Effector memory CD4-positive, alpha-beta T cell (primary cell): ENCODE measurements around the gene NEK6.

ENCODE experiments used
- DNase-seq, 3 donors: peaks; one replicate each; pipeline ENCODE4 v3.0.0-alpha.2; 2020
- H3K27ac ChIP-seq: 2 replicates; pipeline ENCODE4 v1.7.0; 2013; ENCODE audit warnings: mild to moderate bottlenecking, low read length, moderate library complexity; ENCODE audit not compliant: insufficient read depth, poor library complexity, severe bottlenecking
- H3K27me3 ChIP-seq: replicated peaks from 2 replicates; pipeline ENCODE4 v1.7.0; 2013; ENCODE audit warnings: mild to moderate bottlenecking, low read length; ENCODE audit not compliant: insufficient read depth, control insufficient read depth, poor library complexity, severe bottlenecking
- H3K36me3 ChIP-seq: 2 replicates; pipeline ENCODE4 v1.7.0; 2013; ENCODE audit warnings: mild to moderate bottlenecking, low read length, moderate library complexity; ENCODE audit not compliant: control insufficient read depth, insufficient read depth
- H3K4me1 ChIP-seq: 2 replicates; pipeline ENCODE4 v1.7.0; 2013; ENCODE audit warnings: low read length, mild to moderate bottlenecking; ENCODE audit not compliant: control insufficient read depth, insufficient read depth, poor library complexity, severe bottlenecking
- H3K4me3 ChIP-seq: 2 replicates; pipeline ENCODE4 v1.7.0; 2013; ENCODE audit warnings: low read length, low read depth, mild to moderate bottlenecking; ENCODE audit not compliant: insufficient read depth, poor library complexity, severe bottlenecking
- H3K9me3 ChIP-seq: 2 replicates; pipeline ENCODE4 v1.7.0; 2013; ENCODE audit warnings: mild to moderate bottlenecking, low read length, moderate library complexity; ENCODE audit not compliant: control insufficient read depth

The NEK6 gene

DNA sequence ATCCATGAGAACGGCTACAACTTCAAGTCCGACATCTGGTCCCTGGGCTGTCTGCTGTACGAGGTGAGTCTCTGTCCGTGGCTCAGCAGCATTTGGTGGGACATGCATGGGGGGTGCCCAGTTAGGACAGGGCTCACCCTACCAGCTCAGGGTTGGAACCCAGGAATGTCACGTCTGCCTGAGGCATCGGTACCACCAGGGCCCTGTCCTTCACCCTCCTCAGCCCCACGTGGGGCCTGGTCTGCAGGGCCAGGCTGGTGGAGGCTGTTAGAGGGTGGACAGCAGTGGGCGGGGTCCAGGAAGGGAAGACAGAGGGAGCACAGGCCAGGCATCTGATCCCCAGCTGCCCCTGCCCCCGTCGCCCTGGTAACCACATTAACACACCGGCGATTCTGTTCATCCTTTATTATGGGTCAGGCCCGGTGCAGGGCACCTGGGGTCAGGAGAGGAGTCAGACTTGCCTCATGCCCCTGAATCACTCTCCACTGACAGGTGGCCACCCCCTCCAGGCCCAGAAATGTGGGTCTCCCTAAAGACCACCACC, 81.9 kb downstream of the NEK6 start:
- Histone ChIP-seq H3K36me3 (no peaks in the 10 kb centered on the region), H3K27ac (no peak overlapping the region), H3K4me3 (no peak overlapping the region), H3K9me3 (no peaks in the 10 kb centered on the region), H3K27me3 (no peaks in the 10 kb centered on the region), H3K4me1 (no peaks in the 10 kb centered on the region)
- no peak for DNase-seq

DNA sequence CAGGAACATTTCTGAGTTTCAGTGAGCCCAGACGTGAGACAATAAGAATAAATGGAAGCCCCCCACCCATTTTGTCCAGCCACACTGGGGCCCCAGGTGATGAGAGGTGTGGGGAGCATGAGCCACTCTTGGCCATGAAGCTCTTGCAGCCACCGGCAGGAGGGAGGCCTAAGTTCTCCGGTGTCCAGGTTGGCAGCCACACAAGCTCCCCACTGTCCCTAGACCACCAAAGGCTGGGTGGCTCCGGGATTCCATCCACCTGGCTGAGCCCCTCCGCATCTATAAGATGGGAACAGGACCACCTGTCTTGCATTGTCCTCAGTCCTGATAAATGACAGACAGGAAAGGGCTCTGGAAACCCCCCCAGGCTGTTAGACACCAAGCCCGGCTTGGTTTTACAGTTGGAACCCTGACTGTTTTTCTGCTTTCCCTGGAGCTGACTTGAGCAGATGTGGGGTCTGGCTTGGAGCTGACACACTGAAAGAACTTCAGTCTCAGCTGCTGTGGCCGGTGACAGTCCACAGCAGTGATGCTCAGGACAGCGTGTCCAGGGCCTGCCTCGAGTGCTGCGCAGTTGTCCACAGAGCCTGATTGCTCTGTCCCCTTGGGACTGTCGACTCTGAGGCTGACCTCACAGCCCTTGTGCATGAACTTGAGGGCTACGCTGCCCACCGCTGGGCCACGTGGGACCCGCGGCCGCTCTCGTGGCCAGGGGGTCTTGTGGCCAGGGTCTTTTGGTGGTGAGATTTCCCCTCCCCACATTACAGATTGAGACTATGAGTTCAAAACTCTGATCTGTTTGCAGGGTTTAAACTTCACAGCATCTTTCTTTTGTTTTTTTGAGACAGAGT, 82.7 kb downstream of the NEK6 start:
- Histone ChIP-seq H3K36me3 (no peaks in the 10 kb centered on the region), H3K27me3 (no peaks in the 10 kb centered on the region), H3K4me1 (no peaks in the 10 kb centered on the region), H3K4me3 (no peak overlapping the region), H3K27ac (no peak overlapping the region), H3K9me3 (no peaks in the 10 kb centered on the region)
- no peak for DNase-seq

DNA sequence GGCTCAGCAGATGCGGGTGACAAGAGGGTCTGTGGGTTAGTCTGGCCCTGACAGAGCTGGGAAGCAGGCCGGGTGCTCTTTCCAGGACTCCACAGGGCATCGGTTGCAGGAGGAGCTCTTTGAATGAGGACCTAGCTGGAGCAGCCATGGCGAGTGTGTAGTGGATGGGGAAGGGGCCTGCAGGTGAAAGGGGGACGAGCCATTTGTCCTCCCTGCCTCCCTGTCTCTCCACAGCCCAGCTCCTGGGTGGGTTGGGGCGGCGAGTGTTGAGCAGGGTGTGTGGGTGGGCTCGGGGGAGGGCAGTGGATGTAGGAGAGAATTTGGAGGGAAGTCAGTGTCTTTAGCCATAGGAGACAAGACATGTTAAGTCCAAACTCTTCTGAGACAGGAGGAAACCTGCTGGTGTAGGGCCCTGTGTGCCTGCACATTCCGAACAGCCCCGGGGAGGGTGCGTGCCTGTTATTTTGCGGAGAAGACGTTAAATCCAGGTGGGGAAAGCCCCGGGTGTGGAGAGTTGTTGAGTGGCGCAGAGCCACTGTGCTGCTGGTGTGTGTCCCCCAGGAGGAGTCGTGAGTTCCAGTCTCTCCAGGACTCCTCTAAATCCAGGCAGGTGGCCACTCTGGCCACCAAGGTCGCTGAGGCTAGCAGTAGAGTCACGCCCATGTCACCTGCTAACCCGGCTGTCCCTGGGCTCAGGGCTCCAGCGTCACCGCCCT, 83.9 kb downstream of the NEK6 start:
- H3K27ac ChIP-seq = no peak overlapping the region
- no peaks in the 10 kb centered on the region for H3K9me3 ChIP-seq
- no peaks in the 10 kb centered on the region for H3K4me1 ChIP-seq
- no peak overlapping the region for H3K4me3 ChIP-seq
- H3K27me3 ChIP-seq = no peaks in the 10 kb centered on the region
- no peak for DNase-seq
- peaks cover 3% of the 10 kb centered on the region for H3K36me3 ChIP-seq

DNA sequence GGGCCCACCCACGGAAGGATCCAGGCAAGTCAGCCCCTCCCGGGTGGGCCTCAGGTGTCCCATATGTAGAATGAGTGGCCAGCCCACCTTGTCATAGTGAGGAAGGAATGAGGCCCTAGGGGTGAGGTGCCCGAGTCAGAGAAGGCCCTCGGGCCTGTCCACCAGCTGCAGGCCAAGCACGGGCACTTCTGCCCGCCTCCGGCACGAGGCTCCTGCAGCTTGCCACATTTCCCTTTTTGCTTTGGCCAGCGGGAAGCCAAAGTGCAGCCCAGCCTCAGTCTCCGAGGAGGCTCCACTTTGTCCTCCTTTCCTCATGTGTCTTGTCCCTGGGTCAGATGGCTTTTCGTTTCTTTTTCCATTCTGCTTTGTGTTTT, 84.6 kb downstream of the NEK6 start:
- DNase-seq = no peak
- Histone ChIP-seq H3K9me3 (no peaks in the 10 kb centered on the region), H3K27me3 (no peaks in the 10 kb centered on the region), H3K4me3 (no peak overlapping the region), H3K36me3 (peaks cover 3% of the 10 kb centered on the region), H3K4me1 (no peaks in the 10 kb centered on the region), H3K27ac (no peak overlapping the region)

DNA sequence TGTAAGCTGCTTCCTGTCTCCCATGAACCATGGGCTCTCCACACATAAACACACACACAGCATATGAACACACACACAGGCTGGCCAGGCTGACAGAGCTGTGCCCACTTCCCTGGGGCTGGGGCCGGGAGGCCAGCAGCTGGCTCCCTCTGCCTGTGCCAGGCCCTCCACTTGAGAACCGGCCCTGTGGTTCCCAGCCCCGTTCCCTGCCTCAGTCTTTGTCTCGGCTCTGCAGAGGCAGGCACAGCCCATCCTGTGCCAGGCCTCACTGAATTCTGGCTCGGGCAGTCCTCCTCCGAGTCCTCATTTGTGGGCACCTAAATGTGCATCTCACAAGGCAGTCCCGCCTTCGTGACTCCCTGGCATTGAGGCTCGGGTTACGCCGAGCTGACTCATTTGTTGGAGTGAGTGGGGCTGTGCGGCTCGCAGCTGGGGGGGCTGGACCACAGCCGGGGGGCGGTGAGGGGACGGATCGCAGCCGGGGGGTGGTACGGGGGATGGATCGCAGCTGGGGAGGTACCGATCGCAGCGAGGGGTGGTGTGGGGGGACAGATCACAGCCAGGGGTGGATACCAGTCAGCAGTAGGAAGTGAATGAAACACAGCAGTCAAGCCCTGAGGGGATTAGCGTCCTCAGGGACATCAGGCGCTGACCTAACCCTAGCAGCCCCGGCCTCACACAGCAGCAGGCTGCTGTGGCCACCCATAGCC, 85.2 kb downstream of the NEK6 start:
- Histone ChIP-seq H3K27me3 (no peaks in the 10 kb centered on the region), H3K36me3 (peaks cover 7% of the 10 kb centered on the region), H3K4me1 (no peaks in the 10 kb centered on the region), H3K4me3 (no peak overlapping the region), H3K27ac (no peak overlapping the region), H3K9me3 (no peaks in the 10 kb centered on the region)
- DNase-seq = no peak

DNA sequence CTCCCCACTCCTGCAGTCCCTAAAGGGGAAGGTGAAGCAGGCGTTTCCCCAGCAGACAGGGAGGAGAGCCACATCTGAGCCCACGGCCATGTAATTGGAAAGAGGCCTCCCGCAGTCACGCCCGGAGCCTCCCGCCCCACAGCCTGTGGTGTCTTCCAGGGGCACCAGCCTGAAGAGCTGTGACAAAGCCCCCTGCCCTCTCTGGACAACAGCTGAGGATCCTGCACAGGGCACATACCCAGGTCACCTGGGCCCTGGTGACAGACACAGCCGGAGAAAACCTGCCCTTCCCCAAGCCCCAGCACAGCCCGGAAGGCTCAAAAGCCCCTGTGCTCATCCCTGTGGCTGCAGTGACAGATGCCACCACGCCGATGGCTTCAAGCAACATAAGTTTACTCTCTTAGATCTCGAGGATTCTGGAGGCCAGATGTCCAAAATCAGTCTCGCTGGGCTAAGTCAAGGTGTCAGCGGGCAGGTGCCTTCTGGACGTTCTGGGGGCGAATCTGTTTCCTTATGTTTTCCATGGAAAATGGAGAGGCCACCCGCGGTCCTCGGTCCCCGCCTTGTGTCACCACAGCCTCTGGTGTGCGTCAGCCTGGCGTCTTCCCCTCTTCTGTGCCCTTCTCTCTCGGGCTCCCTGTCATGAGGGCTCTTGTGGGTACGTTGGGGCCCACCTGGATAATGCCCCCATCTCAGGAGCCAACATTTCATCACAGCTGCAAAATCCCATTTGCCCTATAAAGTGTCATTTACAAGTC, 86.0 kb downstream of the NEK6 start:
- no peak overlapping the region for H3K4me3 ChIP-seq

DNA sequence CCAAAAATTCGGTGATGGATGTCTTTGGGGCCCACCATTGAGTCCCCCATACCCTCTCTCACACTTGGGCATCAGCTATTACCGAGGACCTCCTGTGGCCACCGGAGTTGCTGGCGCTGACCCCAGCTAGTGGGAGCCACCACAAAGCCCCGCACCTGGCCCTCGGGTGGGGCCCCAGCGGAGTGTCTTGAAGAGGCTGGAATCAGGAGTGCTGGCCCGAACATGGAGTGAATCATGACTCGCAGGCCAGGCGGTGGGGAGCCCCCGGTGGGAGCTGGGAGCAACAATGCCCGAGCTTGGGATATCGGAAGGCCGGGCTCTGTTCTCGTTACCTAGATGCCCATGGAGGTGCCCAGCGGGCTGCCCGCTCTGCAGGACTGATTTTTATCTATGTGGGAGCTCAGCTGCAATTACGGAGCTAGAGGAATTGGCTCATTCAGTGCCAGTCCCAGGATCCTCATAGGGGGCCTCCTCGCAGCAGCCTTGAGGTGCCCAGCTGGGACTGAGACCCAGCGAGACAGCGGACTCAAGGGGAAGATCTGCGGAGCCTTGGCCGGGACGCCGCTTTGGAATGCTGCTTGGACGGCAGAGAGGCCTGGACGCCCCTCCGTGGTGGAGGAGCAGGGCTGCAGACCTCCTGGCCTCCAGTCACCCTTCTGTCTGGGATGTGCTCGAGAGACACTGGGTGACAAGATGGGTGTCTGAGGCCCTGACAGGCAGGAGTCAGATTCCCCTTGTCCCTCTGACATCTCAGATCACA, 86.7 kb downstream of the NEK6 start:
- Histone ChIP-seq H3K9me3 (no peaks in the 10 kb centered on the region), H3K4me3 (no peak overlapping the region), H3K27me3 (no peaks in the 10 kb centered on the region), H3K4me1 (no peaks in the 10 kb centered on the region), H3K27ac (no peak overlapping the region), H3K36me3 (peaks cover 21% of the 10 kb centered on the region)
- no peak for DNase-seq

More for the DNA sequence above, 86.0 kb downstream of the NEK6 start:
- DNase-seq = no peak
- Histone ChIP-seq H3K4me1 (no peaks in the 10 kb centered on the region), H3K27me3 (no peaks in the 10 kb centered on the region), H3K27ac (no peak overlapping the region), H3K9me3 (no peaks in the 10 kb centered on the region), H3K36me3 (peaks cover 14% of the 10 kb centered on the region)

DNA sequence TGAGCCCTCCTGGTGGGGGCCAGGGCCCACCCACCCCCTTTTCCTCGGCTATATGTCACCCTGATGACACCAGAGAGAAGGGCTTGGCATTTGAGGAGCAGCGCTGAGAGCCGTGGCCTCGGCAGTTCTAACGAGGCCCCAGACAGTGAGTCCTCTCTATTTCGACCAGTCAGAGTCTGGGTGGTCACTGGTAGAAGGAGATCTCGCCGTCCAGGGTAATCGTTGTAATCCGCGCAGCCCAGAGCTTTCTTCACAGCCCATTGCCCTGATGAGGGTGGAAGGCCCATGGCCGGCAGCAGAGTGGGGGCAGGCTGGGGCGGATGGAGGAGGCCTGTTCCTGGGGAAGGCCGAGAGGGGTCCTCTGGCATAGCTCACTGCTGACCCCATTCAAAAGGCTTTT, 87.3 kb downstream of the NEK6 start:
- no peak overlapping the region for H3K4me3 ChIP-seq
- H3K27me3 ChIP-seq = no peaks in the 10 kb centered on the region
- H3K4me1 ChIP-seq = no peaks in the 10 kb centered on the region
- DNase-seq = no peak
- no peak overlapping the region for H3K27ac ChIP-seq
- peaks cover 25% of the 10 kb centered on the region for H3K36me3 ChIP-seq
- H3K9me3 ChIP-seq = no peaks in the 10 kb centered on the region

DNA sequence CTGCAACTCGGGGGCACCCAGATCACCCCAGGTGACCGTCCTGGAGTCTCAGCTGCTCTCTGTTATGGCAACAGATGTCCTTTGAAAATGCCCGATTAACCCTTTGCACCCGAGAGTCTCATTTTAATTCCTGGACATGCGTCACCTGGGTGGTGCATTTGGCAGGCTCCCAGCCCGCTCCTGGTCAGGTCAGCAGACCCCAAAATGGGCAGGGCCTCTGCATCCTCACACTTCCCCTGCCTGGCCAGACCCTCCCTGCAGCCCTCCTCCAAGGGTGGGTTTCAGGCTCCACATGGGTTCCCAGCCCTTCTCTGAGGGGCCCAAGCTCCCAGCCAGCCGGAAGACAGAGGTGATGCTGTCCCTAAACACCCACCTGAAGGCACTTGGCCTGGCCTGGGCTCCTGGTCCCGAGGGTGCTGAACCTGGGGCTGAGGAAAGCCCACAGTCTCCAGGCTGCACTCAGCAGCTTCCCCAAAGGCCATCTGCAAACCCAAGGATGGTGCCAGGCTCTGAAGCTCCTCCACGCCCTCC, 88.1 kb downstream of the NEK6 start:
- Histone ChIP-seq H3K36me3 (peaks cover 33% of the 10 kb centered on the region), H3K27ac (no peak overlapping the region), H3K9me3 (no peaks in the 10 kb centered on the region), H3K4me3 (no peak overlapping the region), H3K27me3 (no peaks in the 10 kb centered on the region), H3K4me1 (no peaks in the 10 kb centered on the region)
- no peak for DNase-seq
